Activated CD4-positive, alpha-beta T cell treated with anti-CD3 and anti-CD28 coated beads, Interleukin-2, amount 50 U/mL, for 24 hours (primary cell): ENCODE results near the gene RGS6.

ENCODE experiments used
- DNase-seq, 2 donors: peaks; one replicate each; pipeline ENCODE4 v3.0.0-alpha.2; 2020; ENCODE audit warnings: low read depth in 1 of 2, low spot score in 1 of 2

Gene RGS6

GRCh38 chr14:72303930-72304329 is 371.7 kb downstream of the RGS6 start:
- DNase-seq = no peak

DNA sequence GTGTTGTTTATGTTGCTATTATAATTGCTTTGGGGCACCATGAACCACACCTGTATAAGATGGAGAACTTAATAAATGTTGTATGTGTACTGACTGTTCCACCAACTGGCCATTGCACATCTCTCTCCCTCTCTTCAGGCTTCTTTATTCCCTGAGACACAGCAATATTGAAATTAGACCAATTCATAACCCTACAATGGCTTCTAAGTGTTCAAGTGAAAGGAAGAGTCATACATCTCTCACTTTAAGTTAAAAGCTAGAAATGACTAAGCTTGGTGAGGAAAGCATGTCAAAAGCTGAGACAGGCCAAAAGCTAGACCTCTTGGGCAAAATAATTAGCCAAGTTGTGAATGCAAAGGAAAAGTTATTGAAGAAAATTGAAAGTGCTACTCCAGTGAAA is 373.3 kb downstream of the RGS6 start:
- no peak for DNase-seq

DNA sequence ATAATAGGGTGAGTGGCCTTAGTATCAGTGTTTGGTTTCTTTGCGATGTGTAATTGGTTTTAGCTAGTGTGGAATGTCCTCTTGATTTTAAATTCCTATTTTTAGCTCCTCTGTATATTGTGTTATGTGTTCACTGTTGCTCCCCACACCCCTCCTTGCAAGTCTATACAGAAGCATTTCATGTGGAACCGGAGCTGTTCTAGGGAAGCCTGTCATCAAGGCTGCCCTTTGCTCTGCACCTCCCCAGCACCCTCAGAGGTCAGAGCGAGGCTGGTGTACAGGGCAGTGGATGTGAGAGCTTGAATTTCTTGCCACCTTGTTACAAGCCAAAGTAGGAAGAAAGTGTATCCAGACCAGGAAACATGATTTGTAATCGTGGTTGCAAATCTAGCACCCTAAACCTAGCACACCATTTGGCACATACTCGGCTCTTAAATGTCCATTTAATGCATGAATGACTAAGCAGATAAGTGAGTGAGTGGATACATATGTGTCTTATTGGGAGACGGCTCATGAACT is 376.8 kb downstream of the RGS6 start:
- DNase-seq = no peak

DNA sequence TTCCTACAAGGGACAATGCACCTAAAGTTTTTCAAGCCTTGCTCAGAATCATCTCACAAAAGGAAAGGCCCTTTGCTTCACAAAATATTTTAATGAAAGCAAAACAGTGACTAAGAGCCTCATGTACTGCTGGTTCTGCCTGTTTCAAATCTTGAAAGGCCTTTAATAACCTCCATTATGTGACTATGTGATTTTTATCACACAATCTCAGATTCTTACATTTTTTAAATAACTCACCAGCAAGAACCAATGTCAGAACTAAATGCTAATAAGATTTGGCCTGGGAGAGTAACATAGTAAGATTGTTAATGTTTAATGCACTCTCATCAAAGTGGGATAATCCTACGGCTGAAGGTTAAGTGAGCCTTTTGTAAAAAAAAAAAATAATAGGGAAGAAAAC is 378.9 kb downstream of the RGS6 start:
- no peak for DNase-seq

DNA sequence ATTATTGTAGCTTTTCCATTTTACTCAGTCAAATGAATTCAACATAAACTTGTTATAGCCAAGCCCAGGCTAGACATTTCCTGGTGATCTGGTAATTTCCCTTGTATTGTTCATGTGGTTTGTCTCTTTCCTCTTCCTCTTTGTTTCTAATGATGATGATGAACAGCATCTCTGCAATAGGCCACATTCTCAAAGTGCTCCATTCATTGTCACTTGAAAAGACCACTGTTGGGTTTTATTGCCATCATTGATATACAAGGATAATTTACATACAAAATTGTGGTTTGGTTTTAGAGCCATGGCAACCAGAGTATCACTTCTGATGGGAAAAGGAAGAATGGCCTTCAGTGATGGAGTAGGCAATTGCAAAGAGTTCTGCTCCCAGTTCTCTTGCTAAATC is 379.3 kb downstream of the RGS6 start:
- DNase-seq = no peak

GRCh38 chr14:72314808-72315435 is 382.7 kb downstream of the RGS6 start:
- DNase-seq = no peak

DNA sequence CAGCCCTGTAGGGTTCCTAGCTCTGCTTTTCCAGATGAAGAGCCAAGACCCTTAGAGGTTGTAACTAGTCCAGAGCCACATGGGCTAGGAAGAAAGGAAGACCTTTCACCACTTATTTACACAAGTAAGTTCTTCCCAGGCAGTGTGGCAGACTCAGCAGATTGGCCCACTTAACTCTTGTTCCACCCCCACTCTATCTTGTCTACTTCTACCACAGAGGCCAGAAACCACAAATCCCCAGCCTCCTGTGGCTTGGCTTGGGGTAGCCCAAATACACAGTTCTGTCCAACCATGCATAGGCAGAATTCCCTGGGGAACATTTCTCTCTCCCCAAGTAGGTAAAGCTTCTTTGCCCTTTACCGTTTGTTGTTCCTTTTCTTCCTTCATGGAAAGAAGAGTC is 383.5 kb downstream of the RGS6 start:
- no peak for DNase-seq

- DNase-seq = no peak
These were observed 386.4 kb downstream of the RGS6 start for GRCh38 chr14:72318648-72319047.

- DNase-seq = no peak
These were observed 399.8 kb downstream of the RGS6 start for GRCh38 chr14:72332046-72332445.

GRCh38 chr14:72332871-72333270 is 400.6 kb downstream of the RGS6 start:
- no peak for DNase-seq

DNA sequence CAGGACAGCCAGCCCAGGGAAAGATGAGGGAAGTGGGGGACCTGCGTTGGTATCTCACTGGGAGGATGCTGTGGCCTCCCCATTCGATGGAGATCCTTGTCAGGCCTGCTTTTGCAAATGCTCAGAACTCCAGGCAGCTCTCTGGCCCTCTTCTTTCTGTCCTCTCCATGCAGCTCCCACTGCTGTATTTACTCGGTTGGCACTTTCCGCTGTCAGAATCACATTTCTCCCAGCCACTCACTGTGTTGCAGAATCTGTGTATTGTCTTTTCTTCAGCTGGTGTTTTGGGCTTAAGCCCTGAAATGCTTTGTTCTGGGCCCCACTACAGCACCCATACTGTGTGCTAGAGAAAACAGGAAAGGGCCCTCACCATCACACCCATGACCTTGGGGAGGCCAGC is 401.1 kb downstream of the RGS6 start:
- DNase-seq = no peak

GRCh38 chr14:72336311-72336980 is 404.2 kb downstream of the RGS6 start:
- no peak for DNase-seq

- DNase-seq = no peak
These were observed 409.0 kb downstream of the RGS6 start for GRCh38 chr14:72341237-72341636.

DNA sequence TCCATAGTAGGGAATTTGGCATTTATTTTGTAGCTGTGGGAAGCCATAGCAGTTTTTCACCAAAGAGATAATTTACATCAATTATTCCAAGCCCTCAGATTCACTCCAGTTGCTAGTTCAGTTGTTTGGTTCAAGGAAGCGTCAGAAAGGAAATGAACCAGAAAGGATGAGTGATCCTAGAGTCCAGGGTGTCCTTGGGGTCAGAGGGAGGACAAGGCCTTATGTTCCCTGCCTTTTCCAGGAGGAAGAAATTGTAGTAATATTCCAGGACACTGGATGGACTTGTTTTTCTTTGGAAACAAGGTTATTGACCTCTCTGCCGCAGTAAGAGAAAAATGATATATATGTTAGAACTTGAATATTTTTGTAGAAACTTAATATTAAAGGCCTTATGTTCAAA is 409.5 kb downstream of the RGS6 start:
- DNase-seq = no peak

DNA sequence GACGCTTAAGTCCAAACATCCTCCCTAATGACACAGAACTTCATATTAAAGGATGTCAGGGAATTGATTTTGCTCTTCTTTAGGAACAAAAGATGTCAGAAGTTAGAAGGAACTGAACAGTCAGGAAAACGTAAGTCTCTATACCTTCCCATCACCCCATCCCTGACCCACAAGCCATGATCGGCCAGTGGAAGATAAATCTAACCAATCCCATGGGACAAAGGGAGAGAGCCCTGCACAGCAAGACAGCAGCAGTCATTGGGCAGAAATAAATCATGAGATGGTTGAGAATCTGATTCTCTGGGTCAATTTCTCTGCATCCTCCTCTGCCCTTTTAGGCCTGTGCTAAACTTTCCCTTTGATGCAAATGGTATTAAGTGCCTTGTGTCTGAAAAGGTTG is 414.9 kb downstream of the RGS6 start:
- DNase-seq = no peak

GRCh38 chr14:72350215-72350614 is 418.0 kb downstream of the RGS6 start:
- no peak for DNase-seq

- DNase-seq = no peak
These were observed 419.8 kb downstream of the RGS6 start for GRCh38 chr14:72352012-72352411.

DNA sequence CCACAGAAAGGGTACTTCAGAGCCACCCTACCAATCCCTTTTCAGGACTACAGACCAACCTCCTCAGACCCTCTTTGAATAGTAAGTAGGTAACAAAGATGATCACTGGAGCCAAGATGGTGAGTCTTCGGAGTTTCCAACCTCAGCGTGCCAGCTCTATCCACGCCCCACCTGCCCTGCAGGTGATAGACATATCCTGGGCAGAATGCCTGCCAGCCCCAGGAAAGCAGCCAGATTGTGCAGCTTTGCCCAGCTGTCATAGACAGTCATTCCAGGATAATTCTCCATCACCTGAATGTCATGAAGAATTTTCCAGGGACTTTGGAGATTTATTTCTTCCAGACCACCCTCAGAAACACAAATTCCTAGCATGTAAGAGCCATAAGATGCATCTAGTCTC is 434.4 kb downstream of the RGS6 start:
- no peak for DNase-seq

- DNase-seq = no peak
These were observed 436.9 kb downstream of the RGS6 start for GRCh38 chr14:72369106-72369505.

GRCh38 chr14:72377016-72377415 is 444.8 kb downstream of the RGS6 start:
- no peak for DNase-seq

DNA sequence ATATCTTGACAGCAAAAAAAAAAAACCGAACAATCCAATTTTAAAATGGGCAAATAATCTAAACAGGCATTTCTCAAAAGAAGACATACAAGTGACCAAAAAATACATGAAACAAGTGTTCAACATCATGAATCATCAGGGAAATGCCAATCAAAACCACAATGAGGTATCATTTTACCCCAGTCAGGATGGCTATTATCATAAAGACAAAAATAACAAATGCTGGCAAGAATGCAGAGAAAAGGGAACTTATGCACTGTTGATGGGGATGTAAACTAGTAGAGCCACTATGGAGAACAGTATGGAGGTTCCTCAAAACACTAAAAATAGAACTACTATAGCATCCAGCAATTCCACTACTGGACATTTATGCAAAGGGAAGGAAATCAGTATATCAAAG is 448.2 kb downstream of the RGS6 start:
- DNase-seq = no peak

- no peak for DNase-seq
These were observed 451.6 kb downstream of the RGS6 start for GRCh38 chr14:72383865-72384264.

DNA sequence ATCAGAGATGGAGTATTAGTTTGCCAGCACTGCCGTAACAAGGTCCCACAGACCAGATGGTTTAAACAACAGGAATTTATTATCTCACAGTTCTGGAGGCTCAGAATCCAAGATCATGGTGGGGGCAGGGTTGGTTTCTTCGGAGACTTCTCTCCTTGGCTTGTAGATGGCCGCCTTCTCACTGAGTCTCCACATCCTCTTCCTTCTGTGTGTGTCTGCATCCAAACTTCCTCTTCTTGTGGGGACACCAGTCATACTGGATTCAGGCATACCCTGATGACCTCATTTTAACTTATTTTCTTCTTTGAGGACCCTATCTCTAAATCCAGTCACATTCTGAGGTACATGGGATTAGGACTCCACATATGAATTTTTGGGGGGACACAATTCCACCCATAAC is 455.5 kb downstream of the RGS6 start:
- no peak for DNase-seq
